Stimulated activated CD4-positive, alpha-beta T cell treated with anti-CD3 and anti-CD28 coated beads, TNF-alpha, amount 100 ng/mL, for 24 hours (primary cell): ENCODE data around the gene TCF25.
A peak's percentile ranks its signal among the peaks of the same experiment; 100 is the strongest.
"Not testable (repeated sequence)": the region's sequence is repeated elsewhere in the genome, so short reads cannot be mapped to it uniquely, and the experiment has no call there.

Source experiments
- DNase-seq, 3 experiments: peaks; one replicate each; pipeline ENCODE4 v3.0.0-alpha.2; 2020; ENCODE audit warnings: low read depth in 3 of 3

Gene TCF25, protein sequence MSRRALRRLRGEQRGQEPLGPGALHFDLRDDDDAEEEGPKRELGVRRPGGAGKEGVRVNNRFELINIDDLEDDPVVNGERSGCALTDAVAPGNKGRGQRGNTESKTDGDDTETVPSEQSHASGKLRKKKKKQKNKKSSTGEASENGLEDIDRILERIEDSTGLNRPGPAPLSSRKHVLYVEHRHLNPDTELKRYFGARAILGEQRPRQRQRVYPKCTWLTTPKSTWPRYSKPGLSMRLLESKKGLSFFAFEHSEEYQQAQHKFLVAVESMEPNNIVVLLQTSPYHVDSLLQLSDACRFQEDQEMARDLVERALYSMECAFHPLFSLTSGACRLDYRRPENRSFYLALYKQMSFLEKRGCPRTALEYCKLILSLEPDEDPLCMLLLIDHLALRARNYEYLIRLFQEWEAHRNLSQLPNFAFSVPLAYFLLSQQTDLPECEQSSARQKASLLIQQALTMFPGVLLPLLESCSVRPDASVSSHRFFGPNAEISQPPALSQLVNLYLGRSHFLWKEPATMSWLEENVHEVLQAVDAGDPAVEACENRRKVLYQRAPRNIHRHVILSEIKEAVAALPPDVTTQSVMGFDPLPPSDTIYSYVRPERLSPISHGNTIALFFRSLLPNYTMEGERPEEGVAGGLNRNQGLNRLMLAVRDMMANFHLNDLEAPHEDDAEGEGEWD

DNA sequence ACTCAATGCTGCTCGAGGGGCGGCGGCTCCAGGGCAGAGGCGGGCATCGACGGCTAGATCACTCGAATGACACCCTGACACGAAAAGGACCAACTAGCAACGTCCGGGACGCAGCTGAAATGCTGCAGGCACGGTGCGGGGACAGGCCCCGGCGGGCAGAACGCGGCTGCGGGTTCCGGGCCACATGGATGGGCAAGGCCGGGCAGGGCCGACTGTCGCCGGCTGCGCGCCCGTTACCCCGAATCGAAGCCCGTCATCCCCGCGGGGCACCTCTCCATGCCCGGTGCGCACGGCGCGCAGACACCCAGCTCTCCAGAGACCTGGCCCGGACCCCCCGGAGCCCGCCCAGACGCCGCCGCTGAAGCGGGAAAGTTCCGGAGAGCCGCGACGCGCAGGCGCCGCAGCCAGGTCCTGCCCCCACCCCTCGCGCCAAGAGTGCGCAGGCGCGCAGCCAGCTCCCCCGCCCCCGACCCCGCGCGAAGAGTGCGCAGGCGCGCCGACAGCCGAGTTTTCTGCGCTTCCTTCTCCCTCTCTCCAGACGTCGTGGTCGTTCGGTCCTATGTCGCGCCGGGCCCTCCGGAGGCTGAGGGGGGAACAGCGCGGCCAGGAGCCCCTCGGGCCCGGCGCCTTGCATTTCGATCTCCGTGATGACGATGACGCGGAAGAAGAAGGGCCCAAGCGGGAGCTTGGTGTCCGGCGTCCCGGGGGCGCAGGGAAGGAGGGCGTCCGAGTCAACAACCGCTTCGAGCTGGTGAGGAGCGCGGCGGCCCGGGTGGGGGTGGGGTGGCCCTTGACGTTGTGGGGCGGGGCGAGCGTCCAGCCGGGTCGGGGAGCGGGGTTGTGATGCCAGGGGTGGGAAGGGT is at the start of gene TCF25:
Gene TCF25, plus strand, starts transcription at position 484 of the 863 bp plus-strand sequence. Its CDS starts 76 bp downstream, at position 560.
- DNase-seq: peak; percentile 75 to 83 (median 76)

DNA sequence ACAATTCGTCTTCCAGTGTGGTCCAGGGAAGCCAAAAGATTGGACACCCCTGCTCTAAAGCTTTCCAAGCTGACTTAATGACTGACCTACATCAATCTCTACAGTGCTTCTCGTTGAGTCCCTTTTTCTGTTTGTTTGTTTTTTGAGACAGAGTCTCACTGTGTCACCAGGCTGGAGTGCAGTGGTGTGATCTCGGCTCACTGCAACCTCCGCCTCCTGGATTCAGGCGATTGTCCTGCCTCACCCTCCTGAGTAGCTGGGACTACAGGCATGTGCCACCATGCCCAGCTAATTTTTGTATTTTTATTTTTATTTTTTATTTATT is 49.6 kb upstream of the TCF25 start:
- not testable (repeated sequence) for DNase-seq

DNA sequence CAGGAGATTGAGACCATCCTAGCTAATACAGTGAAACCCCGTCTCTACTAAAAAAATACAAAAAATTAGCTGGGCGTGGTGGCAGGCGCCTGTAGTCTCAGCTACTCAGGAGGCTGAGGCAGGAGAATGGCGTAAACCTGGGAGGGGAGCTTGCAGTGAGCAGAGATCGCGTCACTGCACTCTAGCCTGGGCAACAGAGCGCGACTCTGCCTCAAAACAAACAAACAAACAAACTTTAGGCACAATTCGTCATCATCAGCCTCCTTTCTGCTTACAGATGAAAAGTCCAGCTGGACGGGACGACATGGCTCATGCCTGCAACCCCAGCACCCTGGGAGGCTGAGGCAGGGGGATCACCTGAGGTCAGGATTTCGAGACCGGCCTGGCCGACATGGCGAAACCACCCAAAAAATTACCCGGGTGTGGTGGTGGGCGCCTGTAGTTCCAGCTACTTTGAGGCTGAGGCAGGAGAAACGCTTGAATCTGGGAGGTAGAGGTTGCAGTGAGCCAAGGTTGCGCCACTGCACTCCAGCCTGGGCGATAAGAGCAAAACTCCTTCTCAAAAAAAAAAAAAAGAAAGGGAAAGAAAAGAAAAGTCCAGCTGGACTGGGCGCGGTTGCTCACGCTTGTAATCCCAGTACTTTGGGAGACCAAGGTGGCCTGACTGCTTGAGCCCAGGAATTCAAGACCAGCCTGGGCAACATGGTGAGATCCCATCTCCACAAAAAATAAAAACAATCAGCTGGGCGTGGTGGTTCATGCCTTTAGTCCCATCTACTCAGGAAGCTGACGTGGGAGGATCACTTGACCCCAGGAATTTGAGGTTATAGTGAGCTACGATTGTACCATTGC is 46.6 kb upstream of the TCF25 start:
- no peak for DNase-seq

DNA sequence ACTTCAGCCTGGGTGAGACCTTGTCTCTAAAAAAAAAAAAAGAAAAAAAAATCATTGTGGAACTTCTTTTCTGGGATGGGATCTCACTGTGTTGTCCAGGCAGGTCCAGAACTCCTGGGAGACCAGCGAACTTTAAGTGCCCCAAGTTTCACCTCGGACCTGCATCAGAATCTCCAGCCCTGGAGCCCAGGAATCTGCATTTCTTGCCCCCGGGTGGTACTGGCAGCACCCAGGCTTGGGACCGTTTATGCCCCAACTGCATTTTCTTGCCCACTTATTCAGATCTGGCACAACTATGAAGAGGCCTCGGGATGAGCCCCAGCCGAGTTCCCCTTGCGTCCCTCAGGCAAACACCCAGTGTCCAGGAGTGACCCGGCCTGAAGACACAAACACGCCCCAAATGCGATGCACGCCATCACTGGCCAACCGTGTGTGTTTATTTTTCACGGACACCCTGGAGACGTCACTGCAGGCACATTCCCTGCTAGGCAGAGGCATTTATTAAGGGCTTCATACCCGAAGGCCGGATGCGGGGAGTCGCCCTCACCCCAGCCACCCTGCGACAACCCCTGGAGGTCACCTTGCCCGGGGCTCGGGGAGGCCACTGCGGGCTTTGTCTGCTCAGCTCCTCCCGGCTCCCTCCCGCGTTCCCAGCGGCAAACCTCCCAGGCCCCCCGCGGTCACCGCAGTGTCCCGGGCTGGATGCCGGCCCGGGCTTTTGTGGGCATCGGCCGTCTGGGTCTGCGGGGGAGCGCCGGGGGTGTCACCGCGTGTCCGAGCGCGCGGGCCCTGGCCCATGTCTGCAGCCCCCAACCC is 45.8 kb upstream of the TCF25 start:
- no peak for DNase-seq

DNA sequence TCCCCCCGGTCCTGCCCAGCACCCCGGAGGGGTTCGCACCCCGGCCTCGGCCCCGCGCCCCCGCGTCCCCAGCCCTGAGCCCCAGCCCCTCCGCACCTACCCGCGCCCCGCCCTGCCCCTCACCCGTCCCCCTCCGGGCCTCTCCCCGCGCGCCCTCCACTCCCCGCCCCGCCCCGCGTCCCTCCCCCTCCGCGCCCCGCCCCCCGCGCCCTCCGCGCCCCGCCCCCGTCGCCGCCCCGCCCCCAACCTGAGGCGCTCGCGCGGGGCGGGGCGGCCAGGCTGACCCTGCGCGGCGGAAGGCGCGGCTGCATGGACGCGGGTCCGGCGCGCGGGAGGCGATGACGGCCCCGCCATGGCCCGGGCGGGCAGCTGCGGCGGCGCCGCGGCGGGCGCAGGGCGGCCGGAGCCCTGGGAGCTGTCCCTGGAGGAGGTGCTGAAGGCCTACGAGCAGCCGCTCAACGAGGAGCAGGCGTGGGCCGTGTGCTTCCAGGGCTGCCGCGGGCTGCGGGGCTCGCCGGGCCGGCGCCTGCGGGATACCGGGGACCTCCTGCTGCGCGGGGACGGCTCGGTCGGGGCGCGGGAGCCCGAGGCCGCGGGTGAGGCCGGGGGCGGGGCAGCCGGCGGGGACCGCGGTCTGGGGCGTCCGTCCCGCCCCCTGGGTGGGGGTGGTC is 45.1 kb upstream of the TCF25 start, which contains the start of gene SPIRE2:
Gene SPIRE2, plus strand, starts transcription at position 277 of the 671 bp plus-strand sequence. Its CDS starts 76 bp downstream, at position 353.
- DNase-seq: peak; percentile 27 to 64 (median 33)

DNA sequence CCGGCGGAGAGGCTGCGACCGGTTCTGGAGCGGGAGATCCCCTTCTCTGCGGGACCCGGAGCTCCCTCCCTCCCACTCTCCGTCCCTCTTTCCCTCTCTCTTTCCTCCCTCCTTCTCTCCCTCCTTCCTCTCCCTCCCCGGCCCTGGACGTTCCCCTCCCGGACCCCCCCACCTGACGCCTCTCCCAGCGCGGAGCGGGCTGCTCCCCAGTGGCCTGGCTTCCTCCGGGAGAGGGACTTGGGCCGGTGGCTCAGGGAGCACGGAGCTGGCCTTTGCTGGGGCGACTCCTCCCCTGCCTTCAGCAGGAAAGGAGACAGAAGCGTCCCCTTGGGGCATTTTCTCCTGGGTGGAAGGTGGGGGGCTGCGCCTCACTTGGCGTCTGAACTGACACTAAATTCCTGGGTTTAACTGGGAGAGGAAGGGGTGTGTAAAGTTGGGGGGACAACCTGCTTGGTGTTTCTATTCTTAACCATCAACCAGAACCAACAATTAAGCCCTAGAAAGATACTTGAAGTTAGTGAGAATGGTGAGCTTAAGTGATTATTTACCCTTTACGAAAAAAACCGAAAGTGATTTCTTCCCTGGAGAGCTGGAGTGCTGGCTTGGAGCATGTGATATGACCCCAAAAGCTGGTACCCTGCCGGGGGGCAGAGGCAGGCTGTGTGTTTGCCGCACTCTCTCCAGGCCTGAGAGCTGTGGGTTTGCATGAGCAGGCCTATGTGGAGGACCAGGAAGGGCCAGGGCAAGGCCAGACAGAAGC is 44.3 kb upstream of the TCF25 start:
- DNase-seq: no peak

DNA sequence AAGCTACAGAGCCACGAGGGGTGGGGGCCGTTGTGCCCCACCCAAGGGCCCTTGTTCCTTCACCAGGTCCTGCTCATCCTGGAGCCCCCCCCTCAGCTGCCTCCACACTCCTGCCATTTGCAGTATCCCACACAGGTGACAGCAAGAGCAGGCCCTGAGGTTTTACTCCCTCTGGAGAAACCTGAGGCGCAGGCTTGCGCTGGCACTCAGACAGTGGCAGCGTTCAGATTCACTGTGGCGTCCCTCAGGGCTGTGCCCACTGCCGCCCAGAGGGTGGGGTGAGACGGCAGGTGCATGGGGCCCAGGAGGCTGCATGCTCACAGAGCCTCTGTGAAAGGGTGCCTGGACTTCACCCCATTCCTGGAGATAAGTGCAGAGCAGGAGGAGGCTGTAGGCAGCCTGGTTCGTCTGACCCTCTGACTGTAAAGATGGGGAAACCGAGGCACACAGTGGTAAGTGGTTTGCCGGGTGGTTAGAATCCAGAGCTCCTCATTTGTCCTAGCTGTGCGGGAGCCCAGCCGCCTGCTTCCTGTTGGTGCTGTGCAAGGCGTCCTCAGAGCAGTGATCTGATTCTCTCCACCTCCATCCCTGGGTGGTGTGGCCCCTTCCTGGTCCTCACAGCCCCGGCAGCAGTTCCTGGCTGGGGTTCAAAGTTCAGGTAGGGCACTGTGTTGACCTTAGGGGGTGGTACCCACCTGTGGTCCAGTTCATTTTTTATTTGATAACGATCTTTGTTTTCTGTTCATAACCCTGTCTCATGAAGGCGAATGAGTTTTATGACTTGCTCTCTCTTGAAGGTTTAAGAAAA is 43.6 kb upstream of the TCF25 start:
- no peak for DNase-seq

DNA sequence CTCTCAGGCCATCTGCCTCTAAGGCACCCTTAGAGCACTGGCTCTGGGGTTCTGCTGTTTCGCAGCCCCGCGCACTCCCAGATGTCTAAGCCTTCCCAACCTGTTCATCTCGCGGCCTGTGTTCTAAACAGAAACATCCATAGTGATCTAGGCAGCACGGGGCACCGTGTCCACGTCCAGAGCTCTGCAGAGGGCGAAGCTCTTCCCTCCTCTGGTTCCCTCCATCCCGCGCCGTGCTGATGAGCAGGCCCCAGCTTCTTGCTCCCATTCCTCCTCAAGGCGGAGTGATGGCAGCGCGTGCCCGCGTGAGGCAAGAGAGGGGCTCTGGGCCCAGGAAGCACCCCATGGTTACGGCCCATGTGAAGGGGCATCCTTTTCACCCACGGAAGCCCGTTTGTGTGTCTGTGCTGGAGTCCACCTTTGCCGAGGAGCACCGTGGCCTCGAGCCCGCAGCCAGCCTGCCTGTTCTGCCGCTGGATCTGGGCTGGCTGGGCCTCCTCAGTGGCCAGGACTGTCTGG is 41.5 kb upstream of the TCF25 start:
- DNase-seq: no peak

DNA sequence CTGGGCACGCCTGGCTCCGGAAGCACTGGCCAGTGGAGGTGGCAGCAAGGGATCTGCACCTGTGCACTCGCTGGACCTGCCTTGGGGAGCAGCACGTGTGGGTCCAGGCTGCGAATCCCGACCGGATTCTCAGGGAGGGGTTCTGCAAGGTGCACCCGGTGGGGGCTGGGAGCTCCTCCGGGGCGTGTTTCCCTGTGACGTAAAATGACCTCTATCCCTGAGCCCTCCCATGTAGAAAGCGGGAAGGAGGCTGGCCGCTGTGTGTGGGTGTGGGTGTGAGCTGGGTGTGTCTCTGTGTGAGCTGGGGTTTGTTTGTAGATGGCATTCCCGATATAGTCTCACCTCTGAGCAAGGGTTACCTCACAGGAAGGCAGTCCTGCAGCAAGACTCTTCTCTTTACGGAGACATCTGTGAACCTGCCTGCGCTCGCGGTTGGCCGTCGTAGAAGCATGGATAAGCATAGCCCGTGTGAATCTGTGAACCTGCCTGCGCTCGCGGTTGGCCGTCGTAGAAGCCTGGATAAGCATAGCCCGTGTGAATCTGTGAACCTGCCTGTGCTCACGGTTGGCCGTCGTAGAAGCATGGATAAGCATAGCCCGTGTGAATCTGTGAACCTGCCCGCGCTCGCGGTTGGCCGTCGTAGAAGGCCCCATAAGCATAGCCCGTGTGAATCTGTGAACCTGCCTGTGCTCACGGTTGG is 39.6 kb upstream of the TCF25 start:
- DNase-seq: not testable (repeated sequence)

DNA sequence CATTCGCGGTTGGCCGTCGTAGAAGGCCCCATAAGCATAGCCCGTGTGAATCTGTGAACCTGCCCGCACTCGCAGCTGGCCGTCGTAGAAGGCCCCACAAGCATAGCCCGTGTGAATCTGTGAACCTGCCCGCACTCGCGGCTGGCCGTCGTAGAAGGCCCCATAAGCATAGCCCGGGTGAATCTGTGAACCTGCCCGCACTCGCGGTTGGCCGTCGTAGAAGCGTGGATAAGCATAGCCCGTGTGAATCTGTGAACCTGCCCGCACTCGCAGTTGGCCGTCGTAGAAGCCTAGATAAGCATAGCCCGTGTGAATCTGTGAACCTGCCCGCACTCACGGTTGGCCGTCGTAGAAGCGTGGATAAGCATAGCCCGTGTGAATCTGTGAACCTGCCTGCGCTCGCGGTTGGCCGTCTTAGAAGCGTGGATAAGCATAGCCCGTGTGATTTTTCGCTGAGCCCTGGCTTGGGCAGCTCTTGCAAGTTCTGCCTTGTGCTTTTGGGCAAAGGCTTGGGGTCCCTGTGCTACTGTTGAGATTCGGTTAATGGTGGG is 38.5 kb upstream of the TCF25 start:
- DNase-seq: not testable (repeated sequence)

DNA sequence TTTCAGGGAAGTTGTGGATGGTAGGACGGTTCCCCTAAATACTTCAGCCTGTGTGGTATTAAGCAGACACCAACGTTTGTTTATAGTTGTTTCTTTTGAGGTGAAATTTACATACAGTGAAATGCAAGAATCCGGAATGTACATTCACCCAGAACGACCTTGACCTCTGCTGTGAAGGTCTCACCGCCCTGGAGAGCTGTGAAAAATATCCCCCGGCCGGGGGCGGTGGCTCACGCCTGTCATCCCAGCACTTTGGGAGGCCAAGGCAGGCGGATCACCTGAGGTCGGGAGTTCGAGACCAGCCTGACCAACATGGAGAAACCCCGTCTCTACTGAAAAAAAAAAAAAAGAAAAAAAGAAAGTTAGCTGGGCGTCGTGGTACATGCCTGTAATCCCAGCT is 36.9 kb upstream of the TCF25 start:
- DNase-seq: not testable (repeated sequence)

DNA sequence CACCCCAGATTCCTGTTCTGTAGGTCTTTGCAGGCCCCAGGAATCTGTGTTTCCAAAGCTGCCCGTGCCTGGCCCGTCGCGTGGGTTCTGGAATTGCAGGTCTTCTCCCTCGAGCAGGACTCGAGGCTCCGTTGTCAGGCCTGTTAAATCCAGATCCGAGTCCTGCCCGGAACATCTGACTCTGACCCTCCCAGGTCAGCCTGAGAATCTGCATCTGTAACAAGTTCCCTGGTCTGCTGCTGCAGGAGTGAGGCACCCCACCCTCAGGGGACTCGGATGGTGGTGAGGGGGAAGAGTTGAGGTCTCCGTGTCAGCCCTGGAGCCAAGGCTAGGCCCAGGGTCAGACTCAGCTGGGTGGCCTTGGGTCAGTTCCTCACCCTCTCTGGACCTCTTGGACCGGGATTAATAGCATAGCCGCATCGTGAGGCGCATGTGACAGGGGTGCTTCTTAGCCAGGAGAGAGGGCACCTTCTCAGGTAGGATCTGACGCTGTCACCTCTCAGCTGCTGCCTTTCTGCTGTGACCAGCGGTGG is 36.3 kb upstream of the TCF25 start:
- no peak for DNase-seq

DNA sequence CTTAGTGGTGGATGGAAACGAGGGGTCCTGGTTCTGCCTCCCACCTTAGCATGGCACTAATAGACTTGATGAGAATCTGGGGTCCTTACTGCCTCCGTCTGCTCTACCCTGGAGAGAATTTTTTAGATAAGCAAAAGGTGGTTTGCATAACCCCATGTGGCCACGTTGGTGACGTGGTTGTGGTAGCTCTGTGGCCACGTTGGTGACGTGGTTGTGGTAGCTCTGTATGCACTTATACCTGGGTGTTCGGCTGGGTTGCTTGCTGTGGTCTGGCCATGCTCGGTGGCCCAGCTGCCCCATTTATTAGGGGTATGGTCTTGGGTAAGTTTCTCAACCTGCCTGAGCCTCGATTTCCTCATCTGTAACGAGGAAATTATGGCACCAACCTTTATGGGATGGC is 32.1 kb upstream of the TCF25 start:
- no peak for DNase-seq

DNA sequence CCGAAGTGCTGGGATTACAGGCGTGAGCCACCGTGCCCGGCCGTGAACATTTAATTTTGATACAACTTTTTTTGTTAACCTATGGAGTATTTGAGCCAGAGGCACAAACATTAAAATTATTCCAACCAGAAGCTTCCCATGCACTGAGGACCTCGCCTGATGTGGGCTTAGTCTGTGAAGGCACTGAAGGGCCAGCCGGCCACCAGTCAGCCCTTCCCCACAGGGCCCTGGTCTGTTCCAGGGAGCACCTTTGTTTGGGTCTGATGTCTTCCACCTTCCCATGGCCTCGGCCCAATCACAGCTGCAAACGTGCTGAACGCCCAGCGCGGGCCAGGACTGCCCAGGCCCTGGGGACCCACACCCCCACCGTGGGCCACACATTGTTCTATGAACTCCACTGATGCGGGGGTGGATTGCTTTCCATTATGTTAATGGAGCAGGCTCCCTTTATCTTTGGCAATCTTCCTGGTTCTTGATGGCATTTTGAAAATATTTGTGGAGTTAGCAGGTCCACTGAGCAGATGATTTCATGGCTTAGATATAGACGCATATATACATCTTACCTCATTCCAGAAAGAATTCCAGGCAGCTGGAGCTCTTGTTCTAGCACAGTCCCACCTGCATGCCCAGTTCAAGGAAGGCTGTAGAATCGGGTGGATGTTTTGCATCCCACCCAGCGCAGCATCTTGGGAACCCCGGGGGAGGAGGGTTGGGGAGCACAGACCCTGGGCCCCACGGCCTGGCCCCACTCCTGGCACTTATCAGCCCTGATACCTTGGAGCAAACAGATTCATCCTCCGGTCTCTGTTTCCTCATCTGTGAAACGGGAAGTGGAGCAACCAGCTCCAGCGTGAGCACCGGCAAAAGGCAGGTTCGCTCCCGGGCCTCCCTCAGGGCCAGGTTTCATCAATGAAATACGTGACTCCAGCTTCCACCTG is 30.7 kb upstream of the TCF25 start:
- DNase-seq: no peak
